ENCODE measurements around the gene KRTAP5-9.

GRCh38 chr11:71542382-71542781, 5.8 kb upstream of the KRTAP5-9 start:
- TF ChIP-seq CTCF (IDR thresholded peaks at IDR 0.05) (no peak), POLR2A (IDR thresholded peaks at IDR 0.05) (no peak)

All from thyroid gland (tissue), 4 donors.